HG02642 (cell line): ENCODE data around the gene KLHL12.
A peak's percentile ranks its signal among the peaks of the same experiment; 100 is the strongest.

Experiments used
- ATAC-seq: cut with Tn5 transposase; IDR thresholded peaks from one replicate; pipeline ENCODE4 v1.9.1; 2021; ENCODE audit warnings: mild to moderate bottlenecking; ENCODE audit not compliant: unreplicated experiment, poor library complexity

Gene KLHL12

DNA sequence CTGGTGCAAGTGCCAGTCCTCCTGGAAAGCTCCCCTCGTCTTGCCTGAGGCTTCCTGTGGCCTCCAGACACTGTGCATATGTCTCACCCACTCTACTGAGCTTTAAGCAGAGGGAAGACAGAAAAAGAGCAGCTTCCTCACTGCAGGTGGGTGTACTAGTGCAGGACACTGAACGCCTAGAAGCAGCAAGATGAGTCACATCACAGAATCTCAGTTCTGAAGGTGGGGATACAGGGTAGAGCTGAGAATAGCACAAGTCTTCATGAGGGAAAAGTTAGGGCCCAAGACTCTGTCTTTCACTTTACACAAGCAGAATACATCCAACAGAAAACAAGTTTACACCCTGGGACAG, 78.9 kb downstream of the KLHL12 start:
- peak; percentile 71 for ATAC-seq

DNA sequence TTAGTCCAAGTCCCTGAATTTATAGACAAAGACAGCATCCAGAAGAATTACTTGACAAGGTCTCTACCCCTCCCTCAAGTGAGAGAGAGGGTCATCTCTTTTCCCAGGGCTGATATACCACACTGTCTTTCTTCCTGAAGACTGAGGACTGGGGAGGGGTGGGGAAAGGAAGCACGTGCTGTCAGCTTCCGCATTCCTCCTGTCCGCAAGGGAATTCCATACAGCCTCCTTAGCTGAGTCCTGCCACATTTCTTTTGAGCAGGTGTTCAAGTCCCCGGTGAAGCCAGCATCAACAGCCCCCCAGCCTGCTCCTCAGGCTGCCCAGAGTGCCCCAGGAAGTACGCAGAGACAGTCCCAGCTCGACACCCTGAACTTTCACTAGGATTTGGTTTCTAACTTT, 82.1 kb downstream of the KLHL12 start:
- ATAC-seq = no peak

DNA sequence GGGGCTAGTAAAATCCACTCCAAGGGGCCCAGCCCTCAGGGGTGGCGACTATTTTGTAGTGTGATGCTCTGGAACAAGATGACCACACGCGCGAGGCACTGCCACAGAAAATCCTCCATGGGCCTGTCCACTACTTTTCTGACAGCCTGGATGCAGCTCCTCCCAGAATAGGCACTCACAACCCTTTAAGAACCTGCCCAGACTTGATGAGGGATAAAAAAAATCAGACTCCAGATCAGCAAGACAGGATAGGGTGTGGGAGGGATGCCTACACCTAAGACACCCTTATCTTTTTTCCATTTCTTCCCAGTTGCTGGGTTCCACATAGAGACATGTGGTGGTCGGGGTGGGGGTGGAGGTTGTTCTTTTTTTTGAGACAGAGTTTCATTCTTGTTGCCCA, 82.8 kb downstream of the KLHL12 start:
- ATAC-seq = no peak

DNA sequence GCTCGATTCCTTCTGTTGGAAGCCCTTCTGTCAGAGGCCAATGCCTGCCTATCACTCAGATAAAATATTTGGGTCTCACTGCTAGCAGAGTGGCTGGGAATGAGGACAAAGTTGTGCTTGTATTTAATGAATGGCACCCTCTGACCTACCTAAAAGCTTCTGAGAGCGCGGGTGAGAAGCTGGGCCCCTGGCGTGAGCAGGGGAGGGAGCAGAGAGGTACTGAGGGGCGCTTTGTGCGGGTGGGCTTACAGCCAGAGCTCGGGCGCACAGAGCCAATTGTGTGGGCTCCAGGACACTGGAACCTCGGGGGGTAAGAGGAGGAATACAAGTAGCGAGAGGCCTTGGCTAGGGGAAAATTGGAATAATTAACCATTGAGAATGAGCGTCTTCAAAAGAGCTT, 84.0 kb downstream of the KLHL12 start:
- no peak for ATAC-seq
